Muscle of arm (tissue), 14 donors: ENCODE data around the gene KLHDC1. TPM values are rescaled to one million over a fixed set of nuclear protein-coding genes. Genes with fewer than 3 reads are reported as not detected.
"Not testable (repeated sequence)": the region's sequence is repeated elsewhere in the genome, so short reads cannot be mapped to it uniquely, and the experiment has no call there.

Source experiments
- DNase-seq: peaks from one replicate; pipeline ENCODE4 v3.0.0-alpha.2; 2013
- long read RNA-seq, 11 donors: transcript quantifications; one replicate each; lab custom pipeline, GENCODE V29; 2026
- polyA plus RNA-seq, 12 donors: library from polyadenylated mRNA; unstranded; fragments of 120-200 nt; gene quantifications; one replicate each; pipeline ENCODE4 v1.2.1, GENCODE V29; 2013; ENCODE audit not compliant: insufficient read length in 12 of 12

The KLHDC1 gene
- polyA plus RNA-seq, result 10 to 100 TPM in 1 of 12 donors, 1 to 10 TPM in 10, not detected in 1; 4.8 to 17.3 (median 5.8) TPM
- long read RNA-seq, donor 1, result 0 reads
- long read RNA-seq, donor 2, partial matches to known transcripts, result 0 of 2 reads
- long read RNA-seq, donor 2, other reads (novel, unspliced or antisense), result 0 of 2 reads
- long read RNA-seq, donor 3, result 0 reads
- long read RNA-seq, donor 4, partial matches to known transcripts, result 0 of 2 reads
- long read RNA-seq, donor 4, other reads (novel, unspliced or antisense), result 0 of 2 reads
- long read RNA-seq, donor 5, partial matches to known transcripts, result 0 of 3 reads
- long read RNA-seq, donor 5, other reads (novel, unspliced or antisense), result 0 of 3 reads
- long read RNA-seq, donor 6, result 0 reads
- long read RNA-seq, donor 7, result 0 reads
- long read RNA-seq, donor 8, result 0 reads
- long read RNA-seq, donor 9, result 0 reads
- long read RNA-seq, donor 10, result 0 reads
- long read RNA-seq, donor 11, partial matches to known transcripts, result 0 of 2 reads
- long read RNA-seq, donor 11, other reads (novel, unspliced or antisense), result 0 of 2 reads

- DNase-seq, result peak; percentile 91
Observed at GRCh38 chr14:49692811-49693734, at the start of gene KLHDC1. TSS of gene KLHDC1 (plus strand) at chr14:49693120. CDS start at chr14:49693195, 75 bp downstream.

GRCh38 chr14:49653508-49653907 is 39.4 kb upstream of the KLHDC1 start:
- DNase-seq, result no peak

- DNase-seq, result no peak
Observed at GRCh38 chr14:49654511-49654910, 38.4 kb upstream of the KLHDC1 start.

- DNase-seq, result not testable (repeated sequence)
Observed at GRCh38 chr14:49657500-49657899, 35.4 kb upstream of the KLHDC1 start.

GRCh38 chr14:49659526-49660455 is 33.1 kb upstream of the KLHDC1 start:
- no peak for DNase-seq

GRCh38 chr14:49670475-49670874 is 22.4 kb upstream of the KLHDC1 start:
- DNase-seq, result no peak

GRCh38 chr14:49673586-49673985 is 19.3 kb upstream of the KLHDC1 start:
- no peak for DNase-seq

GRCh38 chr14:49677643-49678042 is 15.3 kb upstream of the KLHDC1 start:
- no peak for DNase-seq

- no peak for DNase-seq
Observed at GRCh38 chr14:49679271-49679670, 13.6 kb upstream of the KLHDC1 start.

GRCh38 chr14:49686425-49686824 is 6.5 kb upstream of the KLHDC1 start:
- no peak for DNase-seq

- DNase-seq, result peak; percentile 85
Observed at GRCh38 chr14:49687942-49688700, 4.8 kb upstream of the KLHDC1 start, which contains the start of gene POLE2. TSS of gene POLE2 (minus strand) at chr14:49688214. CDS start at chr14:49688203, 11 bp downstream.

- no peak for DNase-seq
Observed at GRCh38 chr14:49688701-49689030, 4.3 kb upstream of the KLHDC1 start.

GRCh38 chr14:49691031-49691430 is 1.9 kb upstream of the KLHDC1 start:
- DNase-seq, result no peak

- DNase-seq, result no peak
Observed at GRCh38 chr14:49692193-49692757, 645 bp upstream of the KLHDC1 start.

- not testable (repeated sequence) for DNase-seq
Observed at GRCh38 chr14:49693735-49694124, 810 bp downstream of the KLHDC1 start.

GRCh38 chr14:49702725-49703124 is 9.8 kb downstream of the KLHDC1 start:
- DNase-seq, result no peak

- no peak for DNase-seq
Observed at GRCh38 chr14:49703965-49704364, 11.0 kb downstream of the KLHDC1 start.

- not testable (repeated sequence) for DNase-seq
Observed at GRCh38 chr14:49704471-49704870, 11.6 kb downstream of the KLHDC1 start.

GRCh38 chr14:49710993-49711392 is 18.1 kb downstream of the KLHDC1 start:
- DNase-seq, result not testable (repeated sequence)

GRCh38 chr14:49720744-49721143 is 27.8 kb downstream of the KLHDC1 start:
- no peak for DNase-seq
